H9 (cell line): Measurements from ENCODE around the gene PCDHB12. TPM values are rescaled to one million over a fixed set of nuclear protein-coding genes. Genes with fewer than 3 reads are reported as not detected.

Experiments used
- DNase-seq: peaks from one replicate; pipeline ENCODE4 v3.0.0-alpha.2; 2017
- H2AFZ ChIP-seq: one replicate; pipeline ENCODE4 v1.6.1; 2013; ENCODE audit warnings: mild to moderate bottlenecking, low read length, control low read depth, moderate library complexity
- H2AK5ac ChIP-seq: 2 replicates; pipeline ENCODE4 v1.6.1; 2013; ENCODE audit warnings: low read length, control low read depth, mixed read lengths; ENCODE audit not compliant: insufficient read length
- H2BK120ac ChIP-seq: one replicate; pipeline ENCODE4 v1.6.1; 2013; ENCODE audit warnings: low read depth, mild to moderate bottlenecking, low read length, control low read depth, inconsistent platforms; ENCODE audit not compliant: poor library complexity, severe bottlenecking
- H2BK12ac ChIP-seq: 2 replicates; pipeline ENCODE4 v1.6.1; 2013; ENCODE audit warnings: low read length, control low read depth, mixed read lengths, low read depth; ENCODE audit not compliant: insufficient read length
- H2BK15ac ChIP-seq: 2 replicates; pipeline ENCODE4 v1.6.1; 2013; ENCODE audit warnings: low read depth, low read length, control low read depth
- H2BK20ac ChIP-seq: one replicate; pipeline ENCODE4 v1.6.1; 2013; ENCODE audit warnings: low read depth, mild to moderate bottlenecking, low read length, control low read depth, inconsistent platforms; ENCODE audit not compliant: poor library complexity, severe bottlenecking
- H2BK5ac ChIP-seq: 2 replicates; pipeline ENCODE4 v1.6.1; 2013; ENCODE audit warnings: low read length, control low read depth, mixed read lengths; ENCODE audit not compliant: insufficient read length
- H3K14ac ChIP-seq: 2 replicates; pipeline ENCODE4 v1.6.1; 2013; ENCODE audit warnings: low read length, control low read depth; ENCODE audit not compliant: insufficient read depth
- H3K18ac ChIP-seq: 2 replicates; pipeline ENCODE4 v1.6.1; 2013; ENCODE audit warnings: low read depth, mild to moderate bottlenecking, mixed read lengths, low read length, control low read depth; ENCODE audit not compliant: insufficient read length
- H3K23ac ChIP-seq: 2 replicates; pipeline ENCODE4 v1.6.1; 2013; ENCODE audit warnings: low read length, control low read depth, mixed read lengths, low read depth; ENCODE audit not compliant: insufficient read length
- H3K23me2 ChIP-seq: 2 replicates; pipeline ENCODE4 v1.6.1; 2013; ENCODE audit warnings: low read depth, mild to moderate bottlenecking, mixed read lengths, low read length, control low read depth; ENCODE audit not compliant: insufficient read length, poor library complexity, severe bottlenecking
- H3K27ac ChIP-seq: 2 replicates; pipeline ENCODE4 v1.5.1; 2013; ENCODE audit warnings: low read length, control low read depth, mixed read lengths, low read depth; ENCODE audit not compliant: insufficient read length
- H3K27me3 ChIP-seq: 2 replicates; pipeline ENCODE4 v1.6.1; 2013; ENCODE audit warnings: low read length, control low read depth, inconsistent platforms; ENCODE audit not compliant: insufficient read depth
- H3K4ac ChIP-seq: 2 replicates; pipeline ENCODE4 v1.6.1; 2013; ENCODE audit warnings: low read depth, mild to moderate bottlenecking, control low read depth, inconsistent platforms, low read length, moderate library complexity
- H3K4me1 ChIP-seq: 2 replicates; pipeline ENCODE4 v1.6.1; 2013; ENCODE audit warnings: low read length, control low read depth, inconsistent platforms; ENCODE audit not compliant: insufficient read depth
- H3K4me2 ChIP-seq: 2 replicates; pipeline ENCODE4 v1.6.1; 2013; ENCODE audit warnings: low read length, control low read depth, mixed read lengths; ENCODE audit not compliant: insufficient read length, insufficient read depth
- H3K56ac ChIP-seq: 2 replicates; pipeline ENCODE4 v1.6.1; 2013; ENCODE audit warnings: low read depth, mild to moderate bottlenecking, mixed read lengths, low read length, control low read depth; ENCODE audit not compliant: insufficient read length
- H3K79me1 ChIP-seq: 2 replicates; pipeline ENCODE4 v1.6.1; 2013; ENCODE audit warnings: low read depth, mild to moderate bottlenecking, moderate library complexity, low read length, control low read depth, inconsistent platforms; ENCODE audit not compliant: insufficient read depth, poor library complexity, severe bottlenecking
- H3K79me2 ChIP-seq: 2 replicates; pipeline ENCODE4 v1.6.1; 2013; ENCODE audit warnings: low read length, control low read depth, inconsistent platforms; ENCODE audit not compliant: insufficient read depth
- H3K9ac ChIP-seq: 2 replicates; pipeline ENCODE4 v1.6.1; 2013; ENCODE audit warnings: low read length, control low read depth, mixed read lengths; ENCODE audit not compliant: insufficient read length; ENCODE audit errors: extremely low read depth
- H3K9me3 ChIP-seq: one replicate; pipeline ENCODE4 v1.6.1; 2013; ENCODE audit warnings: low read depth, low read length, inconsistent platforms; ENCODE audit not compliant: control insufficient read depth
- H3T11ph ChIP-seq: one replicate; pipeline ENCODE4 v1.6.1; 2013; ENCODE audit warnings: mild to moderate bottlenecking, low read length, control low read depth, inconsistent platforms
- H4K20me1 ChIP-seq: one replicate; pipeline ENCODE4 v1.6.1; 2013; ENCODE audit not compliant: control insufficient read depth, insufficient read length, insufficient read depth
- H4K5ac ChIP-seq: 2 replicates; pipeline ENCODE4 v1.6.1; 2013; ENCODE audit warnings: low read depth, mild to moderate bottlenecking, mixed read lengths, low read length, control low read depth; ENCODE audit not compliant: insufficient read length
- H4K8ac ChIP-seq: replicated peaks from 2 replicates; pipeline ENCODE4 v1.6.1; 2013; ENCODE audit warnings: low read length, control low read depth, mixed read lengths, low read depth; ENCODE audit not compliant: insufficient read length
- H4K91ac ChIP-seq: 2 replicates; pipeline ENCODE4 v1.6.1; 2013; ENCODE audit warnings: low read depth, mild to moderate bottlenecking, moderate library complexity, mixed read lengths, low read length, control low read depth; ENCODE audit not compliant: insufficient read length
- H3K27ac Mint-ChIP-seq, 3 experiments: 2 replicates in 2 of 3; 3 replicates in 1 of 3; pipeline ENCODE4 v1.8.0; 2020 to 2021; ENCODE audit warnings: mixed read lengths in 3 of 3, mild to moderate bottlenecking in 1 of 3, moderate library complexity in 1 of 3
- H3K27me3 Mint-ChIP-seq: 2 replicates; pipeline ENCODE4 v1.8.0; 2021; ENCODE audit warnings: low read depth, mild to moderate bottlenecking, moderate library complexity, mixed read lengths
- H3K36me3 Mint-ChIP-seq, 3 experiments: 2 replicates in 2 of 3; 3 replicates in 1 of 3; pipeline ENCODE4 v1.8.0; 2020 to 2021; ENCODE audit warnings: low read depth in 3 of 3, mixed read lengths in 3 of 3; ENCODE audit not compliant: insufficient read depth in 1 of 3
- H3K4me1 Mint-ChIP-seq, 2 experiments: 2 replicates each; pipeline ENCODE4 v1.8.0; 2020; ENCODE audit warnings: mixed read lengths in 2 of 2
- H3K4me3 Mint-ChIP-seq, 2 experiments: 2 replicates in 1 of 2; 3 replicates in 1 of 2; pipeline ENCODE4 v1.8.0; 2020 to 2021; ENCODE audit warnings: mild to moderate bottlenecking in 2 of 2, mixed read lengths in 2 of 2, moderate library complexity in 1 of 2
- H3K9me3 Mint-ChIP-seq, 2 experiments: 2 replicates in 1 of 2; 3 replicates in 1 of 2; pipeline ENCODE4 v1.8.0; 2020; ENCODE audit warnings: mild to moderate bottlenecking in 2 of 2, mixed read lengths in 2 of 2, moderate library complexity in 1 of 2
- CTCF ChIP-seq: fragments of 200-600 bp; sonication (generic); conservative IDR thresholded peaks from 3 replicates; pipeline ENCODE4 v1.8.0; 2021; ENCODE audit warnings: antibody characterized with exemption, mild to moderate bottlenecking
- WGBS: extraction: QIAGEN DNeasy Blood & Tissue Kit; methylation state at CpG from one replicate; pipeline ENCODE4 v1.1.7; 2013; ENCODE audit warnings: missing lambda C conversion rate, low lambda C conversion rate, mixed read lengths; ENCODE audit not compliant: insufficient read length; ENCODE audit errors: extremely low coverage; 5-methylcytosine and 5-hydroxymethylcytosine counted together
- total RNA-seq: library from RNA; stranded (reverse); gene quantifications from 2 replicates; pipeline ENCODE4 v1.2.1, GENCODE V29; 2021

PCDHB12 gene
- total RNA-seq, 1 experiment from 2014 or later = 3.1 TPM

GRCh38 chr5:141261238-141261546, 52.7 kb downstream of the PCDHB12 start:
- H4K91ac ChIP-seq = no peak overlapping the region
- H3K4ac ChIP-seq = no peak overlapping the region
- peaks cover 15 to 66% (median 47%) of the 10 kb centered on the region in 3 experiments for H3K36me3 Mint-ChIP-seq
- no peaks in the 10 kb centered on the region for H3K79me1 ChIP-seq
- H2AK5ac ChIP-seq = no peak overlapping the region
- TF ChIP-seq CTCF = no peak
- H3K9me3 ChIP-seq = peaks cover 67% of the 10 kb centered on the region
- H3K18ac ChIP-seq = no peak overlapping the region
- no peak overlapping the region for H3K23ac ChIP-seq
- no peak overlapping the region for H2BK120ac ChIP-seq
- H3K4me1 ChIP-seq = no peaks in the 10 kb centered on the region
- no peak overlapping the region for H3K27ac Mint-ChIP-seq
- no peak overlapping the region for H3K14ac ChIP-seq
- H2BK20ac ChIP-seq = no peak overlapping the region
- H3K27ac ChIP-seq = no peak overlapping the region
- no peak overlapping the region for H3K9ac ChIP-seq
- H2AFZ ChIP-seq = no peak overlapping the region
- no peak for DNase-seq
- H2BK5ac ChIP-seq = no peak overlapping the region
- no peak overlapping the region for H3T11ph ChIP-seq
- H2BK15ac ChIP-seq = no peak overlapping the region
- H3K79me2 ChIP-seq = no peaks in the 10 kb centered on the region
- no peaks in the 10 kb centered on the region for H3K23me2 ChIP-seq
- H3K4me2 ChIP-seq = no peak overlapping the region
- H3K4me1 Mint-ChIP-seq = no peaks in the 10 kb centered on the region
- H2BK12ac ChIP-seq = no peak overlapping the region
- no peaks in the 10 kb centered on the region for H4K20me1 ChIP-seq
- H3K27me3 Mint-ChIP-seq = peaks cover 1% of the 10 kb centered on the region; the same call in 1 of the 2 replicates
- no peak overlapping the region for H4K5ac ChIP-seq
- no CpG with 5 or more reads among the region's 1 CpG for WGBS
- no peaks in the 10 kb centered on the region for H3K27me3 ChIP-seq
- H3K56ac ChIP-seq = no peak overlapping the region
- H3K4me3 Mint-ChIP-seq = no peak overlapping the region
- H4K8ac ChIP-seq = no peak overlapping the region
- peaks cover 88 to 98% of the 10 kb centered on the region in 2 experiments for H3K9me3 Mint-ChIP-seq

Other genes starting within 250 kb of the PCDHB12 start
- gene PCDHAC2, start 242.2 kb upstream of the PCDHB12 start, total RNA-seq = 4.8 and 5.4 TPM in 2 replicates
- gene PCDHB1, start 157.3 kb upstream of the PCDHB12 start, total RNA-seq = 0.07 and 0.11 TPM in 2 replicates
- gene PCDHB2, start 114.1 kb upstream of the PCDHB12 start, total RNA-seq = 26.3 and 27.7 TPM in 2 replicates
- 2.0 and 2.3 TPM in 2 replicates for gene PCDHB3, start 108.2 kb upstream of the PCDHB12 start, total RNA-seq
- 1.3 and 1.6 TPM in 2 replicates for gene PCDHB4, start 86.9 kb upstream of the PCDHB12 start, total RNA-seq
- 2.8 and 2.9 TPM in 2 replicates for gene PCDHB5, start 73.5 kb upstream of the PCDHB12 start, total RNA-seq
- gene PCDHB6, start 58.7 kb upstream of the PCDHB12 start, total RNA-seq = 0.22 TPM in 1 of 2 replicates, not detected in the other
- 0.42 and 0.52 TPM in 2 replicates for gene PCDHB7, start 36.1 kb upstream of the PCDHB12 start, total RNA-seq
- 0.57 and 0.86 TPM in 2 replicates for gene PCDHB8, start 30.9 kb upstream of the PCDHB12 start, total RNA-seq
- 6.5 and 8.0 TPM in 2 replicates for gene PCDHB16, start 26.3 kb upstream of the PCDHB12 start, total RNA-seq
- 2.6 and 2.9 TPM in 2 replicates for gene PCDHB9, start 21.6 kb upstream of the PCDHB12 start, total RNA-seq
- gene PCDHB10, start 16.4 kb upstream of the PCDHB12 start, total RNA-seq = 1.5 and 1.6 TPM in 2 replicates
- gene PCDHB11, start 9.1 kb upstream of the PCDHB12 start, total RNA-seq = 1.9 and 2.0 TPM in 2 replicates
- 1.5 and 1.7 TPM in 2 replicates for gene PCDHB13, start 5.2 kb downstream of the PCDHB12 start, total RNA-seq
- 1.5 and 2.4 TPM in 2 replicates for gene PCDHB14, start 14.6 kb downstream of the PCDHB12 start, total RNA-seq
- gene PCDHB15, start 36.7 kb downstream of the PCDHB12 start, total RNA-seq = 5.2 and 7.0 TPM in 2 replicates
- gene SLC25A2, start 95.3 kb downstream of the PCDHB12 start, total RNA-seq = not detected in 2 replicates
- 90.3 TPM in 2 replicates for gene TAF7, start 112.1 kb downstream of the PCDHB12 start, total RNA-seq
- 0.63 and 0.72 TPM in 2 replicates for gene PCDHGA1, start 121.8 kb downstream of the PCDHB12 start, total RNA-seq
- gene PCDHGA2, start 130.0 kb downstream of the PCDHB12 start, total RNA-seq = 0.90 and 1.1 TPM in 2 replicates
- gene PCDHGA3, start 135.1 kb downstream of the PCDHB12 start, total RNA-seq = 0.88 and 0.94 TPM in 2 replicates
- gene PCDHGB1, start 141.4 kb downstream of the PCDHB12 start, total RNA-seq = 5.0 and 5.2 TPM in 2 replicates
- 2.3 and 2.6 TPM in 2 replicates for gene PCDHGA4, start 146.3 kb downstream of the PCDHB12 start, total RNA-seq
- 3.2 and 3.8 TPM in 2 replicates for gene PCDHGB2, start 151.3 kb downstream of the PCDHB12 start, total RNA-seq
- gene PCDHGA5, start 155.4 kb downstream of the PCDHB12 start, total RNA-seq = 1.1 and 1.3 TPM in 2 replicates
- 1.6 and 1.7 TPM in 2 replicates for gene PCDHGB3, start 161.5 kb downstream of the PCDHB12 start, total RNA-seq
- gene PCDHGA6, start 165.2 kb downstream of the PCDHB12 start, total RNA-seq = 1.5 and 1.7 TPM in 2 replicates
- 0.83 and 0.88 TPM in 2 replicates for gene PCDHGA7, start 174.0 kb downstream of the PCDHB12 start, total RNA-seq
- 3.8 and 4.2 TPM in 2 replicates for gene PCDHGB4, start 179.0 kb downstream of the PCDHB12 start, total RNA-seq
- gene PCDHGA8, start 183.9 kb downstream of the PCDHB12 start, total RNA-seq = 0.90 and 1.0 TPM in 2 replicates
- gene PCDHGB5, start 189.2 kb downstream of the PCDHB12 start, total RNA-seq = 3.6 and 3.8 TPM in 2 replicates
- 0.83 and 1.3 TPM in 2 replicates for gene PCDHGA9, start 194.1 kb downstream of the PCDHB12 start, total RNA-seq
- 5.5 and 6.0 TPM in 2 replicates for gene PCDHGB6, start 199.3 kb downstream of the PCDHB12 start, total RNA-seq
- 12.5 and 15.1 TPM in 2 replicates for gene PCDHGA10, start 204.3 kb downstream of the PCDHB12 start, total RNA-seq
- 6.8 and 7.7 TPM in 2 replicates for gene PCDHGB7, start 209.0 kb downstream of the PCDHB12 start, total RNA-seq
- 2.6 and 2.7 TPM in 2 replicates for gene PCDHGA11, start 212.3 kb downstream of the PCDHB12 start, total RNA-seq
- 1.3 and 1.4 TPM in 2 replicates for gene PCDHGA12, start 221.8 kb downstream of the PCDHB12 start, total RNA-seq